Subcutaneous adipose tissue (tissue), 4 donors: ENCODE data around the gene C15orf40. TPM values are rescaled to one million over a fixed set of nuclear protein-coding genes. Genes with fewer than 3 reads are reported as not detected.

Experiments
- total RNA-seq, 4 donors: library from RNA; depleted of rRNA; stranded (reverse); fragments of >200 nt; gene quantifications; one replicate each; pipeline ENCODE4 v1.1.0, GENCODE V29; 2016
- TF ChIP-seq, protein P1 (sequence below): fragments of 450-650 bp; IDR thresholded peaks from one replicate; pipeline ENCODE4 v1.5.1; 2016; ENCODE audit warnings: low read depth, mild to moderate bottlenecking, control low read depth, antibody characterized with exemption, moderate library complexity

The C15orf40 gene
- total RNA-seq, 4 donors from 2014 or later = 12.1 to 23.9 (median 12.9) TPM

DNA sequence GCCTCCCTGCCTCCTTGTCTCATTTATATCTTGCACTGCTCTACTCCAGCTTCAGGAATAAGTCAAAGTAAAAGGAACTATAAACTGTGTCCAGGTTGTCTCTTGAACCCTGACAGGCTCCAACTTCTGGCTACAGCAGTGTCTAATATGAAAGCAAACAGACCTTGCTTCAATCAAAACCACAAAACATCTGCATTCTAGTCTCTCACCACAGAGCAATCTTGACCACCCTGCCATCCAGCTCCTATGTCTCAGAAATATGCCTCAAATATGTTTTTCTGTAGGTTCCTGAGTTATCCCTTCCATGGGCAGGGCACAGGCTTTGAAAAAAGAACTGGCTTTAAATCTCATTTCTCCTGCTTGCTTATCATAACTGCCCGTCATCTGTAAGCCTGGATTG, 38.4 kb downstream of the C15orf40 start:
- TF ChIP-seq, protein P1, sequence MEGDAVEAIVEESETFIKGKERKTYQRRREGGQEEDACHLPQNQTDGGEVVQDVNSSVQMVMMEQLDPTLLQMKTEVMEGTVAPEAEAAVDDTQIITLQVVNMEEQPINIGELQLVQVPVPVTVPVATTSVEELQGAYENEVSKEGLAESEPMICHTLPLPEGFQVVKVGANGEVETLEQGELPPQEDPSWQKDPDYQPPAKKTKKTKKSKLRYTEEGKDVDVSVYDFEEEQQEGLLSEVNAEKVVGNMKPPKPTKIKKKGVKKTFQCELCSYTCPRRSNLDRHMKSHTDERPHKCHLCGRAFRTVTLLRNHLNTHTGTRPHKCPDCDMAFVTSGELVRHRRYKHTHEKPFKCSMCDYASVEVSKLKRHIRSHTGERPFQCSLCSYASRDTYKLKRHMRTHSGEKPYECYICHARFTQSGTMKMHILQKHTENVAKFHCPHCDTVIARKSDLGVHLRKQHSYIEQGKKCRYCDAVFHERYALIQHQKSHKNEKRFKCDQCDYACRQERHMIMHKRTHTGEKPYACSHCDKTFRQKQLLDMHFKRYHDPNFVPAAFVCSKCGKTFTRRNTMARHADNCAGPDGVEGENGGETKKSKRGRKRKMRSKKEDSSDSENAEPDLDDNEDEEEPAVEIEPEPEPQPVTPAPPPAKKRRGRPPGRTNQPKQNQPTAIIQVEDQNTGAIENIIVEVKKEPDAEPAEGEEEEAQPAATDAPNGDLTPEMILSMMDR = no peak

DNA sequence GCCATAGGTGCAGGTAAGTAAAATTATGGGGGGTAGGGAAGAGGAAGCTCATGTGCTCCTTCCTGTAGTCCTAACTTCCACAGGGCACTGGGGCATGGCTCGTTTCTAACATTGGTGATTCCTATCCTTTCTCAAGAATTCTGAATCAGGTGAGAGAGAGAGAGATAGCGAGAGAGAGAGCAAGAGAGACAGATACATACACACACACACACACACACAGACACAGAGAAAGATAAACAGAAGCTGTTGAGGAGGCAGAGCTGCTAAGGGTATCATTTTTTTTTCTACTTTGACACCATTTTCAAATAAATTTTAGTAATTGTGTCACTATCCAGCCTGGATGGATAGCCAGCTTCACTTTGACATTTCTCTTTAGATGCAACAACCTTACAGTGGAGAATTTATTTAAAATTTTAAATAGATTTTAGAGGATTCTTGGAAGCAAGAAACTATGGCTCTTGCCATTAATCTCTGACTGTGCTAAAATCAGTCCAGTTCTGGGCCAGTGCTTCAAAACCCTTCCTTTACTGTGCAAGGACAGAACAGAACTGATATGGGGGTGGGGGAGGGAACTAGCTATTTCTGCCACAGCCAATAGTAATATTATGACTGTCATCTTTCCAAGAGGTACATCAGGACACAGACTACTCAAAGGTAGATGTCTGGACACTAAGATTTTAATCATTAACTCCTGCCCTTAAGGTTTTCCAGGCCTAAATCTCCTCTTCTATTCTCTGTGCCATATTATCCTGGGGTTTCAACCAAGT, 40.0 kb downstream of the C15orf40 start:
- TF ChIP-seq, protein P1 = no peak

DNA sequence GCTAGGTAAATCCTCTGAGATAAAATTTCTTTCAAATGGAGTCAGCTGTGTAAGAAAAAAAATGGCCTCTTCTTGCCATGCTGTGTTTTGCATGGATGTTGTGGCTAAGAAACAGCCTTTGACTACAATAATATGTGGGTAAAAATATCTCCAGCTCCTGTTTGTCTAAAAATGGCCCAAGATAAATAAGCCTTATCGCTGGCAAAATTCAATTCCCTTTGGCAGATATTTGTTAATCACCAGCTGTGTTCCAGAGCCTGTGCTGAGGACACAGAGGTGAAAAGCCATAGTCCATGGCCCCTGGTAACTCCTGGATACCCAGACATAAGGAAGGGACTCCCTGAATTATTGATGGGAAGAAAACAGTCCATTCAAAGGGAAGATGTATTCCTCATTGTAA, 40.7 kb downstream of the C15orf40 start:
- TF ChIP-seq, protein P1 = no peak

DNA sequence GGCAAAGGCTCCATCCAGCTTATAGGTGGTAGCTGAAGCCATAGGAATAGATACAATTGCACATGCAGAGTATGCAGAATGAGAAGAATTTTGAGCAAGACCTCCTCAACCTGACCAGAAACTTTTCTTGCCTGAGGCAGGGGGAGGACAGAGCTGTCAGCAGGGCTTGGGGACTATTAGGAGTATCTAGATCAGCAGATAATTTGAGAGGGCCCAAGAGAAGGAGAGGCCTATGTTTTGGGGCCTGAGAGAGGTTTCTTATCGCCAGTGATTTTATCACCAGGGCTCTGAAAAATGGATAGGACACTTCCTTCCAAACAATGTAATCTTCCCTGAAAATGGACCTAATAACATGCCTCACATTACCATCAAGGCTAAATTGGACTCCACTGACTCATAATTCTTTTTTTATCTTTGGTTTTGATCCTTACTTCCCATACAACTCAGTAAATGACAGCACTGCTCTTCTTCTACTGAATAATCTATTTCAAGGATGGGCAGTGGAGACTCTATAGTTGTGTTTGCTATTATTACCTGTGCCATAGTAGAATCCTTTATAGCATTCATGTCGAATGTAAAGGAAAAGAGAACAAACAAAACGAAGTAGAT, 41.3 kb downstream of the C15orf40 start:
- TF ChIP-seq, protein P1 = no peak

DNA sequence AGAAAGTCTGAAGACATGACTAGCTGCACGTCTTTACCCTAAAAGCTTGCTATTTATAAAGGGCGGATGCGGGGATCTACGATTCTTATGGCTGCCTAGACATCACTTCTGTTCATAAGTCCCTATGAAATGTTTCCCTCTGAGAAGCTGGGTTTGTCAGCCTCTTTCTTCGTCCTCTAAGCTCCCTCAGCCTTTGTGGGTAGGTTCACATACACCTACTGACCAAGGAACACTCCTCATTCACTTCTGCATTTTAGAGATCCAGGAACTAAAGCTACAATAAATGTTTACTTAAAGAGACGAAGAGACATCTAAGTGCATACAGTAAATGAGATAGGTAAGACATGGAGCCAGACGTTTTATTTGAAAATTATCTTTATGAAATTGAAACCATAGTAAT, 42.1 kb downstream of the C15orf40 start:
- TF ChIP-seq, protein P1 = no peak

DNA sequence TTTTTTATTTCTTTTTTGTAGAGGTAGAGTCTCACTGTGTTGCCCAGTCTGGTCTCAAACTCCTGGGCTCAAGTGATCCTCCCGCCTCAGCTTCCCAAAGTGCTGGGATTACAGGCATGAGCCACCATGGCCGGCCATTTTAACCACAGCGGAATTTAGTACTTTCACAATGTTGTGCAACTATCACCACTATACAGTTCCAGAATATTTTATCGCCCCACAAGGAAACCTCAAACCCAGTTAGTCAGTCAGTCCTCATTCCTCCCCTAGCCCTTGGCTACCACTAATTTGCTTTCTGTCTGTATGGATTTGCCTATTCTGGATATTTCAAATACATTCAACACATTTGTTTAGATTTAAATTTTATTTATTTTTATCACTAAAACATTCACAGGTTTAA, 43.4 kb downstream of the C15orf40 start:
- TF ChIP-seq, protein P1 = no peak

DNA sequence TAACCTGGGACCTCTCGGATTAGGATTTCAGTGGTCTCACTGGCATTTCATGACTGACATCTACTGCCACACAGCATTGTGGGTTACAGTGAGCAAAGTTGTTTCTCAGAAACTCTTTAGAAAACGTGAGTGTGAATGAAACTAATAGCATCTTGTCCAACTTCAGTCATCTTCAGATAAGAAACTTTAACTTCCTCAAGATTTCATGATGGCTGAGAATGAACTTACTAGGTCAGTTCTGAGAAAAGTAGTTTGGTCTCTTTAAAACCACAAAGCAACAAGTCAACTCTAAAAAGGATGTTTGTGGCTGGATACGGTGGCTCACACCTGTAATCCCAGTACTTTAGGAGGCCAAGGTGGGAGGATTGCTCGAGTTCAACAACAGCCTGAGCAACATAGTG, 44.8 kb downstream of the C15orf40 start:
- TF ChIP-seq, protein P1 = no peak
